MM.1S (cell line): ENCODE results near the gene LRRC43.

Source experiments
- CTCF ChIP-seq: fragments of 300-600 bp; sonication (generic); IDR thresholded peaks from 2 replicates; pipeline ENCODE4 v1.5.1; 2016; ENCODE audit warnings: antibody characterized with exemption, low read length, mixed read lengths
- EZH2 ChIP-seq: fragments of 300-600 bp; sonication (generic); optimal IDR thresholded peaks from 2 replicates; pipeline ENCODE3; 2017; ENCODE audit warnings: low read depth, mild to moderate bottlenecking, antibody characterized with exemption, low read length, mixed read lengths
- EZH2phosphoT487 ChIP-seq: fragments of 300-600 bp; sonication (generic); IDR thresholded peaks from 2 replicates; pipeline ENCODE4 v1.6.1; 2018; ENCODE audit warnings: antibody characterized with exemption, low read length

- no peak for TF ChIP-seq CTCF
- no peak for TF ChIP-seq EZH2
- no peak for TF ChIP-seq EZH2phosphoT487
Measured at GRCh38 chr12:122187466-122187865, 4.5 kb downstream of the LRRC43 start.
